ENCODE measurements around the gene CAMTA1. TPM values are rescaled to one million over a fixed set of nuclear protein-coding genes. Genes with fewer than 3 reads are reported as not detected.

Gene CAMTA1
- total RNA-seq, 4 donors from 2014 or later: 57.4 to 88.3 (median 62.1) TPM

GRCh38 chr1:7437036-7437435 lies 651.8 kb downstream of the CAMTA1 start:
- TF ChIP-seq, protein P1, sequence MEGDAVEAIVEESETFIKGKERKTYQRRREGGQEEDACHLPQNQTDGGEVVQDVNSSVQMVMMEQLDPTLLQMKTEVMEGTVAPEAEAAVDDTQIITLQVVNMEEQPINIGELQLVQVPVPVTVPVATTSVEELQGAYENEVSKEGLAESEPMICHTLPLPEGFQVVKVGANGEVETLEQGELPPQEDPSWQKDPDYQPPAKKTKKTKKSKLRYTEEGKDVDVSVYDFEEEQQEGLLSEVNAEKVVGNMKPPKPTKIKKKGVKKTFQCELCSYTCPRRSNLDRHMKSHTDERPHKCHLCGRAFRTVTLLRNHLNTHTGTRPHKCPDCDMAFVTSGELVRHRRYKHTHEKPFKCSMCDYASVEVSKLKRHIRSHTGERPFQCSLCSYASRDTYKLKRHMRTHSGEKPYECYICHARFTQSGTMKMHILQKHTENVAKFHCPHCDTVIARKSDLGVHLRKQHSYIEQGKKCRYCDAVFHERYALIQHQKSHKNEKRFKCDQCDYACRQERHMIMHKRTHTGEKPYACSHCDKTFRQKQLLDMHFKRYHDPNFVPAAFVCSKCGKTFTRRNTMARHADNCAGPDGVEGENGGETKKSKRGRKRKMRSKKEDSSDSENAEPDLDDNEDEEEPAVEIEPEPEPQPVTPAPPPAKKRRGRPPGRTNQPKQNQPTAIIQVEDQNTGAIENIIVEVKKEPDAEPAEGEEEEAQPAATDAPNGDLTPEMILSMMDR (IDR thresholded peaks at IDR 0.05): no peak
- TF ChIP-seq POLR2A (IDR thresholded peaks at IDR 0.05): no peak
- no peak overlapping the region for H3K4me3 ChIP-seq
- no peaks in the 10 kb centered on the region for H3K4me1 ChIP-seq
- no peak for DNase-seq
- H3K9me3 ChIP-seq: peaks cover 0 to 6% (median 0%) of the 10 kb centered on the region in 4 donors
- no peaks in the 10 kb centered on the region for H3K27me3 ChIP-seq
- no peaks in the 10 kb centered on the region for H3K36me3 ChIP-seq
- no peak overlapping the region for H3K27ac ChIP-seq

GRCh38 chr1:7437608-7438395 lies 652.5 kb downstream of the CAMTA1 start:
- H3K9me3 ChIP-seq: peaks cover 0 to 6% (median 0%) of the 10 kb centered on the region in 4 donors
- no peak for DNase-seq
- no peak overlapping the region for H3K4me3 ChIP-seq
- no peaks in the 10 kb centered on the region for H3K27me3 ChIP-seq
- TF ChIP-seq, protein P1 (IDR thresholded peaks at IDR 0.05): no peak
- no peak for TF ChIP-seq POLR2A (IDR thresholded peaks at IDR 0.05)
- H3K4me1 ChIP-seq: no peaks in the 10 kb centered on the region
- no peaks in the 10 kb centered on the region for H3K36me3 ChIP-seq
- no peak overlapping the region for H3K27ac ChIP-seq

- H3K36me3 ChIP-seq: no peaks in the 10 kb centered on the region
- H3K27me3 ChIP-seq: no peaks in the 10 kb centered on the region
- no peak overlapping the region for H3K27ac ChIP-seq
- no peak for DNase-seq
- no peak overlapping the region for H3K4me3 ChIP-seq
- TF ChIP-seq, protein P1 (IDR thresholded peaks at IDR 0.05): no peak
- TF ChIP-seq POLR2A (IDR thresholded peaks at IDR 0.05): no peak
- peaks cover 0 to 6% (median 0%) of the 10 kb centered on the region in 4 donors for H3K9me3 ChIP-seq
- H3K4me1 ChIP-seq: no peaks in the 10 kb centered on the region
Measured at GRCh38 chr1:7438396-7438785, 653.1 kb downstream of the CAMTA1 start.

DNA sequence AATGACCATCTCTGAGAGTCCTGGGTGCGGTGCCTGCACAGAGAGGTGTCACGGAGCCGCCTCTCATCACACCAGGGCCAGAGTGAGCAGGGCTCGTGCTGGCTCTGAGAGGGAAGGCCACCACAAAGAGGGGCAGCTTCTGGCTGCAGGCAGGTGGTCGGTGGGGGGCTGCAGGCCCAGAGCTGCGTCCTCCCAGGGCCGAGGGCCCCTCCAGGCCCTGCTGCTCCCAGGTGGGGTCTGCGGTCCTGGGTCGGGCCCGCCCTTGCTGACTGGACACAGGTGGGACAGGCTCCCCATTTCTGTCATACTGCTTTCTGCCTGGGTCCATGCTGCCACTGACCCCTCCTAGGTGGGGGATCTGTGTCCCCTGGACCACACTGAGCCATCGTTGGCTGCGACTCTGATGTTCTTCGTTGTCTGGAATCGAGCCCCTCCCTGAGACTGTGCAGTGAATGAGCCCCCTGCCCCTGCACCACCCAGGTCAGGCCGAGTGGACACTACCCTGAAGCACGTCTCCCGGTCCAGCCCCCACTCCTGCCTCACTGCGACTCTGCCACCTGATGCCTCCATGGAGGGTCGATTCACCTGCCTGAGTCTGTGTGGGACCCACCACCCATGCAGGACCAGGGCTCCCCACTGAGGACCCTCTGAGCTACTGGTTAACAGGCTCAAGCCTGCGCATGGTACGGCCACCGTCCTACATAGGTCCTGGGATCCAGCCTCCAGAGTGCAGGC lies 653.8 kb downstream of the CAMTA1 start:
- H3K4me1 ChIP-seq: no peaks in the 10 kb centered on the region
- H3K4me3 ChIP-seq: no peak overlapping the region
- no peak overlapping the region for H3K27ac ChIP-seq
- TF ChIP-seq, protein P1 (IDR thresholded peaks at IDR 0.05): no peak
- no peak for TF ChIP-seq POLR2A (IDR thresholded peaks at IDR 0.05)
- H3K9me3 ChIP-seq: peaks cover 0 to 5% (median 0%) of the 10 kb centered on the region in 4 donors
- H3K27me3 ChIP-seq: no peaks in the 10 kb centered on the region
- no peak for DNase-seq
- H3K36me3 ChIP-seq: no peaks in the 10 kb centered on the region

DNA sequence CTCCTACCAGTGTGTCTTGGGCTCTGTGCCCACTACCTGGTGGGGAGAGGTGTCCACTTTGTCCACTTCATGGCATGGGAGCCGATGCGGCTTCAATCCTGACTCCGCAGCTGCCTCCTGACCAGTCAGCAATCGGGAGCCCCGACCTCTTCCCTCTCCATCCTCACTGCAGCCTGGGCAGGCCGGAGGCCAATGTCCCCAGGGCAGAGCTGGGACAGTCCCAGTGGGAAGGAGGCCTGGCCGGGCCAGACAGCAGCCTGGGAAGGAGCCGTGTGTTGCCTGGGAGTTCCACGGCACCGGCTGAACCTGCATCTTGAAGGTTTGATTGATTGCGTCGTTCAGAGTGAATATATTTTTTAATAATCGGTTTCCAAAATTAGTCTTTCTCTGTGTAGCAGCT lies 654.9 kb downstream of the CAMTA1 start:
- Histone ChIP-seq H3K9me3 (no peaks in the 10 kb centered on the region), H3K27ac (no peak overlapping the region), H3K4me3 (no peak overlapping the region), H3K4me1 (no peaks in the 10 kb centered on the region), H3K27me3 (no peaks in the 10 kb centered on the region), H3K36me3 (no peaks in the 10 kb centered on the region)
- TF ChIP-seq, protein P1 (IDR thresholded peaks at IDR 0.05): no peak
- no peak for TF ChIP-seq POLR2A (IDR thresholded peaks at IDR 0.05)
- no peak for DNase-seq
